K562 treated with DMSO at 1 percent for 48 hours (cell line): ENCODE data around the gene GSTM5. TPM values are rescaled to one million over a fixed set of nuclear protein-coding genes. Genes with fewer than 3 reads are reported as not detected.

ENCODE experiments used
- total RNA-seq: library from RNA; unstranded; fragments of 300-600 nt; gene quantifications from 2 replicates; pipeline ENCODE4 v1.2.3, GENCODE V29; 2022; ENCODE audit warnings: low replicate concordance; ENCODE audit errors: extremely low read depth

The GSTM5 gene
- total RNA-seq, result not detected in 2 replicates

DNA sequence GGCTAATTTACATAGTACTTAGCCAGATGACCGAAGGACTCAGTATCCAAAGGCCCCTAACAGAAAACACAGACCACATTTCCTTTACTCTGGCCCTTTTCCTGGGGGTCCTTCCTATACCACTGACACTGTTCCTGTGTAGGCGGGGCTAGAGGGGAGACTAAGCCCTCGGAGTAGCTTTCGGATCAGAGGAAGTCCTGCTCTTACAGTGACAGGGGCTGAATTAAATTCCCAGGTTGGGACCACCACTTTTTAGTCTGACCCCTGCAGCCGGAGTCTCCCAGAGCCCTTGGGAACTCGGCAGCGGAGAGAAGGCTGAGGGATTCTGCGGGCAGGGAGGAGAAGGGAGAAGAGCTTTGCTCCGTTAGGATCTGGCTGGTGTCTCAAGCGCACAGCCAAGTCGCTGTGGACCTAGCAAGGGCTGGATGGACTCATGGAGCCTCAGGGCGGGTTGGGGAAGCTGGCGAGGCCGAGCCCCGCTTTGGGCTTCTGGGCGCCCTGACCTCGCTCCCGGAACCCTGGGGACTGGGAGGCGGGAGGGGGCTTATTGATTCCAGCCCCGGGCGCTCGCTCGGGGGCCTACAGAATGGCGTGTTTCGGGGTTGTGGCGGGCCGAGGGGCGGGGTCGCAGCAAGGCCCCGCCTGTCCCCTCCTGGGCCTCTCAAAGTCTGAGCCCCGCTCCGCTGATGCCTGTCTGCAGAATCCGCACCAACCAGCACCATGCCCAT is at the start of gene GSTM5:
GSTM5 (plus strand) TSS at position 659 of the 728 bp plus-strand sequence; CDS start at position 721, 62 bp downstream.

GRCh38 chr1:109667452-109668122 is 44.5 kb upstream of the GSTM5 start, which contains the start of gene GSTM2:
Gene GSTM2 (plus strand): TSS chr1:109668057. CDS start chr1:109668116, 59 bp downstream.

DNA sequence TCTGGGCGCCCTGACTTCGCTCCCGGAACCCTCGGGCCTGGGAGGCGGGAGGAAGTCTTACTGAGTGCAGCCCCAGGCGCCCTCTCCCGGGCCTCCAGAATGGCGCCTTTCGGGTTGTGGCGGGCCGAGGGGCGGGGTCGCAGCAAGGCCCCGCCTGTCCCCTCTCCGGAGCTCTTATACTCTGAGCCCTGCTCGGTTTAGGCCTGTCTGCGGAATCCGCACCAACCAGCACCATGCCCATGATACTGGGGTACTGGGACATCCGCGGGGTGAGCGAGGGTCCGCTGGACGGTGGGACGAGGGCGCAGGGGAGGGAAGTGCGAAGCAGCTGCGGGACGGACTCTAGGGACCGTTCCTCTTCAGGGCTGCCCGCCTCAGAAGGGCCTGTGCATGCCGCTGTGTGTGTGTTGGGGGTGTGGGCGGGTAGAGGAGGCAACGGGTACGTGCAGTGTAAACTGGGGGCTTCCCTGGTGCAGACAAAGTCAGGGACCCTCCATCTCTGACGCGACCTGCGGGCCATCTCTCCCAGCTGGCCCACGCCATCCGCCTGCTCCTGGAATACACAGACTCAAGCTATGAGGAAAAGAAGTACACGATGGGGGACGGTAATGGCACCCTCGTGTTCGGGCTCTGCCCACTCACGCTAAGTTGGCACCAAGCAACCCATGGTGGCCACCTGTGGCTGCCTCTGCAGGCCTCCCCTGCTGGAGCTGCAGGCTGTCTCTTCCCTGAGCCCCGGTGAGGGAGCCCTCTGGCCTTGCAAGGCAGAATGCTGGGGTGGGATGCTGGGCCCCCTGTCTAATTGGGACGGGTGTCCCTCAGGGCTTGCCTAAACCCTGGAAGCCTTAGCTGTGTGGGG is 24.2 kb upstream of the GSTM5 start, which contains the start of gene GSTM1:
GSTM1 (plus strand) TSS at position 177 of the 859 bp plus-strand sequence; CDS start at position 234, 57 bp downstream.

GRCh38 chr1:109740615-109741373 is 28.7 kb downstream of the GSTM5 start, which contains the start of gene GSTM3:
Gene GSTM3 (minus strand): TSS chr1:109741038. CDS start chr1:109740287, 751 bp downstream.

DNA sequence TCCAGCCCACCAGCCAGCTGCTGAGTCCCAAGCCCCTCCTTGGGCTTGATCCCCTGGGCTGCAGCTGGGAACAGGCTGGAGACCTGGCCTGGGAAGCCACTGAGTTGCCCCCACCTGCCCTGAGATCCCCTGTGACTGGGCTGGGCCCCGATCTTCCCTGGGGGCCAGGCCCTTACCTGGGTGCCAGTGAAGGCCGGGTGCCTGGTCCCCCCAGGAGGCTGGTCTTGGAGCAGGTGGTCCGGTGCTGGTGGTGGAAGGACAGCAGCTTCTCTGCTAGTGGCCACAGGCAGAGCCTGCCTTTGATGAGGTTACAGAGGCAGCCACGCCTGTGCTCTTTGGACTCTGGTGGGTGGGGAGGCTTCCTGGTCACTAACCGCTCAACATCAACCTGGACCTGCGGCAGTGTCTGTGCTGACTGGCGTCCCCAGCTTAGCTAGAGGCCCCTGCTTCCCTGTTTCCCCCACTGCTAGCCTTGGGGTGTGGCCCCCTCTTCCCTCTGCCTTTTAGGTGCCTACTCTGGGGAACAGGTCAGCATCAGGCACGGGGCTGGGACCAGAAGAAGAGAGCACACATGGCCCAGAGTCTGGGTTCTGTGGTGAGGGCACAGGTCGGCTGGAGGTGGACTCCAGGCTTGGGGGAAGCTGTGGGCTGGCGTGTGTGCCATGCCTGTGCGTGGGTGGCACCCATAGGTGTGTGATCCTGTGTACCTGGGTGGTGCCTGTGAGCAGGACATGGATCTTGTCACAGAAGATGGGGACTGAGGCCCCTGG is 51.8 kb downstream of the GSTM5 start, which contains the start of gene EPS8L3:
EPS8L3 (minus strand) TSS at position 278 of the 770 bp plus-strand sequence. CDS start 2,174 bp downstream, outside the sequence.

Other genes starting within 250 kb of the GSTM5 start
- not detected in 2 replicates for gene SYPL2, start 245.7 kb upstream of the GSTM5 start, total RNA-seq
- not detected in 2 replicates for gene ATXN7L2, start 228.3 kb upstream of the GSTM5 start, total RNA-seq
- not detected in 2 replicates for gene CYB561D1, start 218.2 kb upstream of the GSTM5 start, total RNA-seq
- not detected in 2 replicates for gene AMIGO1, start 202.5 kb upstream of the GSTM5 start, total RNA-seq
- not detected in 2 replicates for gene GPR61, start 172.4 kb upstream of the GSTM5 start, total RNA-seq
- gene GNAI3, start 163.6 kb upstream of the GSTM5 start, total RNA-seq, result not detected in 2 replicates
- not detected in 2 replicates for gene GNAT2, start 92.6 kb upstream of the GSTM5 start, total RNA-seq
- 959 TPM in 1 of 2 replicates, not detected in the other for gene AMPD2, start 92.4 kb upstream of the GSTM5 start, total RNA-seq
- gene GSTM4, start 56.2 kb upstream of the GSTM5 start, total RNA-seq, result not detected in 2 replicates
- not detected in 2 replicates for gene GSTM2, start 44.2 kb upstream of the GSTM5 start, total RNA-seq
- gene GSTM1, start 24.4 kb upstream of the GSTM5 start, total RNA-seq, result not detected in 2 replicates
- not detected in 2 replicates for gene GSTM3, start 28.8 kb downstream of the GSTM5 start, total RNA-seq
- not detected in 2 replicates for gene EPS8L3, start 51.7 kb downstream of the GSTM5 start, total RNA-seq
- gene CSF1, start 198.6 kb downstream of the GSTM5 start, total RNA-seq, result not detected in 2 replicates